SHP77 (cell line): ENCODE data around the gene DIMT1.
A peak's percentile ranks its signal among the peaks of the same experiment; 100 is the strongest.

ENCODE experiments used
- DNase-seq, 2 experiments: peaks; one replicate each; lab custom pipeline; 2025; lab: John Stamatoyannopoulos, UW

The DIMT1 gene

GRCh38 chr5:62371409-62371808 lies 32.3 kb downstream of the DIMT1 start:
- DNase-seq: no peak

DNA sequence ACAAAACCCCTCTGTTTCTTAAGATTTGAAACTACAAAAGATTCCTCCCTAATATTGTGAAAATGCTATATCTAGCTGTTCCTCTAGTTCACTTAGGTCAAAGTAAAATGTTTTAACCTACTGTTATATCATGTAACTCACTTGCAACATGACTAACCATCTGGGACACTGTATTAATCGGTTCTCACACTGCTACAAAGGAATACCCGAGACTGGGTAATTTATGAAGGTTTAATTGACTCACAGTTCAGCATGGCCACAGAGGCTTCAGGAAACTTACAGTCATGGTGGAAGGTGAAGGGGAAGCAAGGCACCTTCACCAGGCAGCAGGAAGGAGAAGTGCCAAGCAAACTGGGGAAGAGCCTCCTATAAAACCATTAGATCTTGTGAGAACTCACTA lies 34.7 kb downstream of the DIMT1 start:
- no peak for DNase-seq

DNA sequence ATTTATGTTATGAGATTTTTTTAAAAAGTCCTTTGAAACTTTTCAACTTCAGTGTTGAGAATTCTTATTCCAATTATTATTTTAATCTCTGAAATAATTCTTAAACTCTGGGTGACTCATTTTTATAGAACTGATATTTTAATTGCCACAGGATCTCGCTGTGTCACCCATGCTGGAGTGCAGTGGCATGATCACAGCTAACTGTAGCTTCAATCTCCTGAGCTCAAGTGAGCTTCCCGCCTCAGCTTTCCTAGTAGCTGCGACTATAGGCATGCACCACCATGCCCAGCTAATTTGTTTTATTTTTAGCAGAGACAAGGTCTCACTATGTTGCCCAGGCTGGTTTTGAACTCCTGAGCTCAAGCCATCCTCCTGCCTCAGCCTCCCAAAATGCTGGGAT lies 41.0 kb downstream of the DIMT1 start:
- no peak for DNase-seq

GRCh38 chr5:62354028-62354874 lies 49.5 kb downstream of the DIMT1 start:
- peak; percentile 32 to 53 for DNase-seq

DNA sequence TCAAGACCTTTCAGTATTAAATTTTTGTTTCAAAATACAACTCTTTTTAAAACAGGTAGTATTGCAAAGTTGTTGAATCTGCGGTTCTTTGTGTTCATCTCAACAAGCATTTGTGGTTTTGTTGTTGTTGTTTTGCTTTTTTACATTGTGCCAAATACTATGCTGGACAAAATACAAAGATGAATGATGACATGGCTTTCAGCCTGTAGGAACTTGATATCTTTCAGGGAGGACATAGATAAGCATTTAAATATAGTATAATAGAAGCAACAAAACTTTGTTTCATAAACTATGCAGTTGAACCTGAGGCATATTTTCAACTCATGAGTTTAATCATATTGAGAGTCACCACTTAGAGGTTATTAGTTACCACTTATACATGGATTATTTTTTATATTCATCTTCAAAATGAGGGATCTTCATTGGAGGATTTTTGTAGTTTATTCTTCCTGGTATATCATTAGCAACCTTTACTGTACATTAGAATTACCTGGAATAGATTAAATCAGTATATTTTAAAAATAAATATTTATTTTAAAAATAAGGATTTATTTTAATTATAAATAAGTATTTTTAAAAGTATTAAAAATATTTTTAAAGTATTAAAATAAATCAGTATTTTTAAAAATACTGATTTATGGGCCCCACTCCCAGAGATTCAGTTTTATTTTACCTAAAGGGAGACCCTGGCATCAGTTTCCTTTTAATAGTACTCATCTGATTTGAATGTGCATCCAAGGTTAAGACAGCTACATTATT lies 54.8 kb downstream of the DIMT1 start:
- no peak for DNase-seq

- DNase-seq: no peak
Measured at GRCh38 chr5:62347928-62348327, 55.8 kb downstream of the DIMT1 start.

- DNase-seq: no peak
Measured at GRCh38 chr5:62346748-62347147, 57.0 kb downstream of the DIMT1 start.

GRCh38 chr5:62343428-62343827 lies 60.3 kb downstream of the DIMT1 start:
- no peak for DNase-seq

- DNase-seq: no peak
Measured at GRCh38 chr5:62342476-62342837, 61.2 kb downstream of the DIMT1 start.

GRCh38 chr5:62341783-62342475 lies 61.8 kb downstream of the DIMT1 start:
- DNase-seq: no peak

DNA sequence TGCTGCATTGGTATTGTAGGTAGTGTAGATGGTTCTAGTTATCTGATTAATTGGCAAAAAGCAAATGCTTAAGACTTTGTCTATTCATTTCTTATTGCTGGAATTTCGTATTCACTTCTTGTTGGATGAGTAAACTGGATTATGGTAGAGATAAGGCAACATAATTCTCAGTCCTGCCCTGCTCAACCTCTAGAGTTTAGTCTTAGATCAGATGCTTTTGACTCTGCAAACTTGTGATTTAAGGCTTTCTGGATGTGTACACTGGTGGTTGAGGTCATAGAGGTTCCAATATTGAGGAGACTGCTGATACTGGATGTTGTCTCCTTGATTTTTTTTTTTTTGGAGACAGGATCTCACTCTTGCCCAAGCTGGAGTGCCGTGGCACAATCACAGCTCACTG lies 62.7 kb downstream of the DIMT1 start:
- no peak for DNase-seq

DNA sequence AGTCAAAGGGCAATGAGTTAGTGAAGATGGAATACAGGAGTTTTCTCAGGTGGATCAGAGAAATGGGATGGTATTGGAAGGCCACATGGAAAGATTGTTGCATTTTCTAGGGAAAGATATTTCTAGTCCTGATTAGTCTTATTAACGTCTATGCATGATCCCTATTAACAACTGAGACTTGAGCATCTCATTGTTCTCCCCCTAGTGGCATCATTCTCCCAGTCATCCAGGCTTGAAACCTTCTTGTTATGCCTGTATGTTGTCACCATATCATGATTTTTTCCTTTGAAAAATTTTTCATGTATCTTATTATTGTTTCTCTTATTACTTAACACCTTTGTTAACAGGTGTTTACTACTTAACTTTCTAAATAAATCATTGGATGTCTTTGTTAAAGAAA lies 63.3 kb downstream of the DIMT1 start:
- DNase-seq: no peak
